Globus pallidus (tissue), 1 donor: ENCODE data around the gene DNAJA4.

Experiments used
- DNase-seq: peaks from one replicate; pipeline ENCODE4 v3.0.0-alpha.2; 2015; ENCODE audit warnings: low spot score

DNAJA4 gene

DNA sequence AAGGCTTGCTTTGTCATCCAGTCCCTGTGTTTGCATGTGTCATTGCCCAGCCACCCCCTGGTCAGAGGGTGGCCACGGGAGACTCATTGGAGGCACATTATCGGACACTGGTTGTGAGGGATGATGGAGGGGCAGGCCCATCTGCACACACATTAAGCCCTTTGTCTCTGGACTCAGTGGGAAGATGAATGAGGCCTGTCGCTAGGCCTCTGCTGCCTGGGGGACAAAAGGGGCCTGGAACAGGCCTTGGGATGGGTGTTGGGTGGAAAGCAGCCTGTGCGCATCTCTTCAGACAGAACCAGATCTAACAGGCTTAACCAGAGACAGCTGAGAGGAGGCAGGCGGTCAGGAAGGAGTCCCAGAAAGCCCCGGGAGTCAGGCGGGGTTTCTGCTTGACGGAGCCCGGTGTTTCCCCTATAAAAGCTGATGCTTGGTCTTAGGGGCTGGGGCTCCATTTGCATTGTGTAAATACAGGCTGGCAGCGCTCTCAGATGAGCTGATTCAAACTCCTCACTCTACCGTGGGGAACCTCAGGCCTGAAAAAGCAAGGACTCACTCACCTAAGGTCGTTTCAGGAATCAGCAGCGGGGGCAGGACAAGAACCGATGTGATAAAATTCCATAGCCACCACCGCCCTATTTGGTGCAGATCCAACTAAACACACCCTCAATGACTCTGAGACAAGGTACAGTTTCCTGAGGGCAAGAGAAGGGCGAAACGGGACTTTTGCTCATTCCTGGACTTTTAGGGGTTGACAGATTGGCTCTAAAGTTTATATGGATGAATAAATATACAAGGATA lies 52.1 kb downstream of the DNAJA4 start:
- peak; percentile 91 for DNase-seq

DNA sequence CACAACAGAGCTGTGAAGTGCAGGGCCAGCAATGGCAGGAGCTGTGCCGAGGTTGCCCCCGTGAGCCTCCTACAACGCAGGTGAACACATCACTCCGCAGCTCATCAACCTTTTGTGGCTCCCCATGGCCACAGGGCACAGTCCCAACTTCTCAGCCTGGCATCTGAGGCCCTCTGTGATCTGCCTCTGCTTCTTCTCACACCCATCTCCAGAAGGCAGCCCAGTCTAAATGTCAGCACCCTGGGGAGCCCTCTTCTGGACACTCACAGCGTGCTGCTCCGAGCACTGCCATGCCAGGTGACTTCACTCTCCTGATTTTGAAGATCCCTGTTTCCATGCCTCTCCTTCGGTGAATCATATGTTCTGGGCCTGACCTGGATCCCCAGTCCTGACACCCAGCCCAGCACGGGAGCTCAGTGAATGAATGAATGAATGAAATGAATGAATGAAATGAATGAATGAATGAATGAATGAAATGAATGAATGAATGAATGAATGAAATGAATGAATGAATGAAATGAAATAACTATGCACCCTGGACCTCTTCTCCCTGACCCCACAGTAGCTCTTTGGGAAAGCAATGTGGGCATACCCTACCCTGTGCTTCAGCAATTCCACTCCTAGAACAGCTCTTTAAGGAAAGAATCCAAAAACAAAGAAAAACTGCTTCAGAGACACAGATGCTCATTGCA lies 52.9 kb downstream of the DNAJA4 start:
- DNase-seq, result no peak

- no peak for DNase-seq
Observed at GRCh38 chr15:78319588-78319987, 55.2 kb downstream of the DNAJA4 start.

DNA sequence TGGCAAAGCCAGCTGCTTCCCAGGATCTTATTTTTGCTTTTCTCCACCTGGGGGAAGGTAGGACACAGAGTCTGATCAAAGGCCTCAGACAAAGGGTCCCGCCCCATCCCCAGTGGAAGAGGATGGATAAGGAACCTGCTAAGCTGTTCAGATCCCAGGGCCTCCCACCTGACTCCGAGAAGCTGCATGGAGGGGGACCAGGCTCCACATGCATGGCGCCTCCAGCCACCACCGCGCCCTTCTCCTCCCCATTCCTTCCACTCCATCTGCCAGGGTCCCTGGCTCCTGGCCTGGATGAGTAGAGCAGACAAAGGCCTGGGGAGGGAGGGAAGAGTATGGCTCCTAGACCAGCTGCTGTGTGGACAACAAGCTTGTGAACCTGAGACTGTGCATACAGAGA lies 55.8 kb downstream of the DNAJA4 start:
- DNase-seq, result no peak

DNA sequence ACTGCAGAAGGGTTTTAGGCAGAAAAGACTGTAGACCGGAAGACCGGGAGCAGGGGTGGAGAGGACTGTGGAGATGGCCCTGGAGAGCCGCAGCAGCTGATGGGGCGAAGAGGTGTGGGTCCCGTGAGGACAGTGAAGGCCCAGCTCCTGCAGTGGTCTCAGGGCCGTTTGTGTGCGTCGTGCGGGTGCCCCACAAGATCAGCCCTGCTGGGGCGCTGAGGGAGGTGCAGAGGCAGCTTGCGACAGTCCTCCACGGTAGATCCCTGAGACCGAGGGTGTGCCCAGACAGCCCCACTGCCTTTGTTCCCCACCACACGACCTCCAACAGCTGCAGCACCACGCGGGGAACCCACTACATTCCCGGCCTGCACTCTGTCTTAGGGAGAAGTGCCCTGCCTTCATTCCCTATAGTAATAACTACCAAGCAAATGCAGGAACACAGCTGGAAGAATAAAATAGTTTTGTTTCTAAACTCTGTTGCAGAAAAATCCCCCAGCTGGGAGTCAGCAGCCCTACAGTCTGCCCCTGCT lies 56.7 kb downstream of the DNAJA4 start:
- DNase-seq, result no peak

DNA sequence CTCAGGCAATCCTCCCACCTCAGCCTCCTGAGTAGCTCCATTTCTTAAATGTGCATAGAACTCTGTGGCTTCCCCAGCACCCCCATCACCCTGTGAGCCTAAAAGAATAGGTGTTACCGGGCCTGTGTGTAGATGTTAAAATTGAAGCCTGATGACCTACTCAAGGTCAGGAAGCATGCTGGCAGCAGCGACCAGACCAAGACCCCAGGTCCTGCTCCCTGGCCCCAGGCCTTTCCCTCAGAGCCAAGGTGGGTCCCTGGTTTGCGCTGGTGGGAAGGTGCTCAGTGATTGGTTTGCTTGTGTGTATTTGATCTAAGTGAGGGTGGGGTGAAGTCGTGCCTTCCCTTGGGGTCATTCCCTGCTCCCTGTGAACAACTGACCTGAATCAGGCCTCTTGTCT lies 57.4 kb downstream of the DNAJA4 start:
- no peak for DNase-seq

GRCh38 chr15:78322243-78322642 lies 57.9 kb downstream of the DNAJA4 start:
- DNase-seq, result no peak

DNA sequence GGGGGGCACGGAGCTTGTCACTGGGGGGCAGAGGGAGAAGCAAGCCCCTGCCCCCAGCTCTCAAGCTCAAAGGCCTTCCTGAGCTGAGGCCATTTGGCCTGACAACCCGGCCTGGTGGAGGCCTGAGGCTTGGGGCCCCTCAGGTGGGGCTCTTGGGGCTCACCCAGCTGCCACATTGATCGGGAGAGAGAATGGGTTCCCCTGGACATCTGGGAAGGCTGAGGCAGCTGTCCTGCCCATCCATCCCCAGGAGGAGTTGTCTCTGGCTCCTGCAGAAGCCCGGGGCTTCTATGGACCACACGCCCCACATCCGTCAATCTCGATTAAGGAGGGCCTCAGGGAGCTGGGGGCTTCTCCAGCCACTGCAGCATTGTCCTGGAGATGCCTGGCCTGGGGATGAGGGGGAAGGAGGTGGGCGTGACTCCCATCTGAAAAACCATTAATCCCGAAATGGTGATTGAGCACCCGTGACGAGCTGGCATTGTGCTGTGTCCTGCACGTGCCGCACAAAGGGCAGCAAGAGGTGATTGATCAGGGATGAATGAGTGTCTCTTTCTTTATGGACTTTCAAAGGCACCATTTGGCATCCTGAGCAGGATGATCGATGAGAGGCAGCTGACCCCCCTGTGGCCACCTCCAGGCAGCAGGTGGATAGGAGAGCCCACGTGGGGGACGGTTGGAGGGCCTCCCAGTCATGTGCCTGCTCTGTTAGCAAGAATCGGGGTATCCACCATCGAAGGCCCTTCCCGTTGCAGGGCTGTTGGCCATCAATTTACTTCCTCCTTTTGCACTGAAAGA lies 58.6 kb downstream of the DNAJA4 start:
- DNase-seq, result no peak

- no peak for DNase-seq
Observed at GRCh38 chr15:78323693-78324092, 59.3 kb downstream of the DNAJA4 start.

DNA sequence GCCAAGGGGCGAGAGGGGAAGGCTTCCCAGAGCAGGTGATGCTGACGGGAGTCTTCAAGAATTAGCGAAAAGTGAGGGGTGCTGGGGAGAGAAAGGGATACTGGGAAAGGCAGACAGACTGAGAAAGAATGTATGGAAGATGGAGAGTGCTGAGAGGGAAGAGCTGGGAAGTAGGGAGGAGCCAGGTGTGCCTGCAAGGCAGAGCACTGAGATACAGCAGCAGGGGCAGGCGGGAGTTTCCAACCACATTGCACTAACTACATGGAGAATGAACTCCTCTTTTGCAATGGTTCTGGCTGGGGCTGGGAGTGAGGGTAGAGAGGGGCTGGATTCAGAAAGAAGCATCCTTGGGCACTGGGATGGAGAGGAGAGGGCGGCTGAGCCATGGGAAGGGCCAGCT lies 59.8 kb downstream of the DNAJA4 start:
- DNase-seq, result no peak

- no peak for DNase-seq
Observed at GRCh38 chr15:78325092-78325843, 60.9 kb downstream of the DNAJA4 start.

DNA sequence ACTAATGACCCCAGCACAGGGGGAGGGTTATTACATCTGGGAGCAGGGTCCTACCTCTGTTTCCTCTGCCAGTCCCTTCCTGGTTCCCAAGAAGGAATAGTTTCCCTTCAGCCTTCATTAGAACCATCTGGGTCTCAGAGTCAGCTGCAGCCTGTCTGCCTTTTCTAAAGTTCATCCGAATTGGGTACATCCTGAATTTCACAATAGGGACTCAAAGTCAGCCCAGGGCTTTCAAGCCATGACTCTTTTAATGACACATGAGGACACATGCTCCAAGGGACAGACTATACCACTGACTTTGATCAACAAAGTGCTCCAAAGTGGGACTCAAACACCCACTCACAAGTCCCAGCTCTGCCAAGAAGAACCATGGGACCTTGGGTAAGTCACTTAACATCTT lies 63.1 kb downstream of the DNAJA4 start:
- DNase-seq, result no peak

- no peak for DNase-seq
Observed at GRCh38 chr15:78329625-78330024, 65.3 kb downstream of the DNAJA4 start.
